HPDE6-E6E7 (cell line): ENCODE results near the gene SEC62.

ENCODE experiments used
- DNase-seq: peaks from one replicate; pipeline ENCODE4 v3.0.0; 2011; ENCODE audit warnings: missing footprints; ENCODE audit errors: extremely low spot score

The SEC62 gene

DNA sequence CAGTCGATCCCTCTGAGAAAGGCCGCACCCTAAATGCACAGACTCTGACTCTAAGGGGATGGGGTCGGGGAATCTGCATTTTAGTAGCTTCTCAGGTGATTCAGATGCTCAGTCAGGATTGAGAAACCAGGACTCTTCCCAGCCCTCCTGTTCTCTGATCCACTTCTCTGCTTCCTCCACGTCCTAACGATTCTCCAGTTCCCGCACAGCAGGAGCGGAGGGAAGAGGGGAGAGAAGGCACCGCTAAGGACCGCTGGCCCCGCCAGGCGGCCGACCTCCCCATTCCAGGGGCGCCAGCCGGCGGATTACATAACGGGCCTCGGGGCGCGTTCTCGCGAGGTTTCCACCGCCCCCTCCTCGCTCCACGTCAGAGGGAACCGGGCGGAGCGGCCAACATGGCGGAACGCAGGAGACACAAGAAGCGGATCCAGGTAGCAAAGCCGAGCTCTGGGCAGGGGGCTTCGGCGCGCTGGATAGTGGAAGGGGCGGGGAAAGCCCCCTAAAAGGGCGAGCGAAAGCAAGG, at the start of gene SEC62:
SEC62 (plus strand) TSS at position 380 of the 523 bp plus-strand sequence; CDS start at position 396, 16 bp downstream.
- DNase-seq, result peak; percentile 85

DNA sequence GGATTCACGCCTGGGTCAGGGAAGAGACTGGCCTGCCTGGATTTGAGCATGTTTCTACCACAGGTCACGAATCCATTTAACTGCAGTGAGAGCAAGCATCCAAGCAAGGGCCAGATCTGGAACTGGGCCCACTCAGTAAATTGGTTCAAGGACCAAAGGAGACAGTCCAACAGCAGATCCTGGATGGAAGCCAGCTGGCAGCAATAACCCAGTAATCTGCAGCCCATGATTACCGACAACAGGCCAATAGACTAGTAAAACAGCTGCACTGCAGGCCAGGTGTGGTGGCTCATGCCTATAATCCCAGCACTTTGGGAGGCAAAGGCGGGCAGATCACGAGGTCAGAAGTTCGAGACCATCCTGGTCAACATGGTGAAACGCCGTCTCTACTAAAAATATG, 43.4 kb upstream of the SEC62 start:
- DNase-seq, result no peak

DNA sequence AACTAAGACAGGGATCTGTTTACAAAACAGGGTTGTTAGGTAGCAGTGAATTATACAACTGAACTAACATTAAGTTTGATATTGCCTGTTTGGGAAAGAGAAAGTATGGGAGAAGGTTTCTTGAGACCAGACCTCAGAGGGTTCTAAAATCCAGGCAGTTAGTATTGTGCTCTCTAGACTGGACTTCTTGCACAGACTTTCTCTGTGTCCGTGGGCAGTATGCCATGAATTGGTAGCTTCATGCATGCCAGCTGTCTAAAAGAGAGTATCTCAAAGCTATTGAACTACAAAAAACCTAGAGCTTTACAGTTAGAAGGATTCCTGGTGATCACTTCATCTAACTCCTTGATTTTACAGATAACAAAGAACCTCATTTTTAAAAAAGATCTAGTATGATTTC, 42.8 kb upstream of the SEC62 start:
- DNase-seq, result no peak

DNA sequence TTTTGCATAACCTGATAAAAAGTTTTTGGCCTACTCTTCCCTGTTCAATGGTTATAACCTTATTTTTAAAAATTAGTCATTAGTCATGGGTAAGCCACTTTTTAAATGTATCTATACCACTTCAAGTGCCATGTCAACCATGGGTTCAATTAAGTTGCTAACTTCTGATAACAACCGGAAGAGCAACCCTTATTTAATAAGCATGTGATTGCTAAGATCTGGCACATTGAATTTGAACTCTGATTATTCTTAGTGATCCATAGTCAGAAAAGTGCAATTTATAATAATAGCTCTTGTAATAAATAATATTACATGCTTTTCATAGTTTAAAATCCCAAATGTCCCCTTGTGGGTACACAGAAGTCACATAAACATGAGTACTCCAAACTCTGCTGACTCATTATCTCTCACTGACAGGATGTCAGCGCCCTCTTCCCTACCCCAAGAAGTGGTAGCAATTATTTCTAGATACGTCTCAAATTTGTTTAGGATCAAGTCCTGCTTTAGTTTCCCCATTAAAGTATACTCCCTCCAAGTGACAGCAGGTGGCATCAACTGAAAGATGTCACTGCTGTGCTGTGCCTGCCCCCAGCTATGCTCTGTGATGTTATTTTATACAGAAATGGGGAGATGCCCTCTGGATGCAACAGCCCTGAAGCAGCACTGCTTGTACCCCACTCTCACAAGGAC, 36.6 kb upstream of the SEC62 start:
- no peak for DNase-seq

- no peak for DNase-seq
Measured at GRCh38 chr3:169930843-169931242, 35.8 kb upstream of the SEC62 start.

DNA sequence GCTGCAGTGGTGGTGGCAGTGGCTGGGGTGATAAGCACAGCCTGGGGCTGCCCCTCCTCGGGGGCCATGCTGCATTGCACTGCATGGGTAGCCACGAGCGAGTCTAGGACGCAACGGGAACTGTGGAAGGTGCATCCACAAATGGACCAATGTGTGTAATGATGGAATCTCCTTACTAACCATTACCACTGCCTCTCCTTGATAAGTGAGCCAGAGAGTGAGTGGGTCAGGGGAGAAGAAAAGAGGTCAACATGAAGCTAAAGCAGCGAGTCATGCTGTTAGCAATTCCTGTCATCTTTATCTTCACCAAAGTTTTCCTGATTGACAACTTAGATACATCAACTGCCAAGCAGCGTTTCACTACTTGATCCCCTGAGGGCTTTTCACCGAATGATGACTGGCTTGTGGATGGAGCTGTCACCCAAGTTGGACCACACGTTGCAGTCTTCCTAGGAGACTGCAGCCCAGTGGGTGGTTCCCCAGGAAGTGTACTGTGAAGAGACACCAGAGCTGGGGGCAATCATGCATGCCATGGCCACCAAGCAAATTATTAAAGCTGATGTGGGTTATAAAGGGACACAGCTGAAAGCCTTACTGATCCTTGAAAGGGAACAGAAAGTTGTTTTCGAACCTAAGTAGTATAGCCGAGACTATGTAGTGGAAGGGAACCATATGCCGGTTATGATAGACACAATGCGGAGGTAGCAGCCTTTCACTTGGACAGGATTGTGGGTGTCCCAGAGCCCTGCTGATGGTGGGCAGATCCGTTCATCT, 34.7 kb upstream of the SEC62 start:
- DNase-seq, result no peak

DNA sequence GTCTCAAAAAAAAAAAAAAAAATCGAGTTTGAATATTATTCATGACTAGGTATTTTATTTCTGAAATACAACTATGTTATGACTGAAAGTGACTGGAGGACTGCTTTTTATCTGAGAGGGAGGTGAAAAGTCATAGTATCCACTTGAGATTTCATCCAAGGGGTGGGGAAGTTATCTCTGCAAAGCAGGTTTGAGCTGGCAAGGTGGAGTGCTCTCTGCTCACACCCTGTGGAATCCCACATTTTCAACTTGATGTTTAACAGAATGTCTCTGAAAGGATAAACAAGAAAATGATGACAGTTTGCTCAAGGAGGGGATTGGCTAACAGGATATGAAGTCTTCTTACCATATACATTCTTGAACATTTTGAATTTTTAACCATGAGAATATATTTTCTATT, 27.3 kb upstream of the SEC62 start:
- no peak for DNase-seq

- DNase-seq, result no peak
Measured at GRCh38 chr3:169939751-169940150, 26.9 kb upstream of the SEC62 start.

DNA sequence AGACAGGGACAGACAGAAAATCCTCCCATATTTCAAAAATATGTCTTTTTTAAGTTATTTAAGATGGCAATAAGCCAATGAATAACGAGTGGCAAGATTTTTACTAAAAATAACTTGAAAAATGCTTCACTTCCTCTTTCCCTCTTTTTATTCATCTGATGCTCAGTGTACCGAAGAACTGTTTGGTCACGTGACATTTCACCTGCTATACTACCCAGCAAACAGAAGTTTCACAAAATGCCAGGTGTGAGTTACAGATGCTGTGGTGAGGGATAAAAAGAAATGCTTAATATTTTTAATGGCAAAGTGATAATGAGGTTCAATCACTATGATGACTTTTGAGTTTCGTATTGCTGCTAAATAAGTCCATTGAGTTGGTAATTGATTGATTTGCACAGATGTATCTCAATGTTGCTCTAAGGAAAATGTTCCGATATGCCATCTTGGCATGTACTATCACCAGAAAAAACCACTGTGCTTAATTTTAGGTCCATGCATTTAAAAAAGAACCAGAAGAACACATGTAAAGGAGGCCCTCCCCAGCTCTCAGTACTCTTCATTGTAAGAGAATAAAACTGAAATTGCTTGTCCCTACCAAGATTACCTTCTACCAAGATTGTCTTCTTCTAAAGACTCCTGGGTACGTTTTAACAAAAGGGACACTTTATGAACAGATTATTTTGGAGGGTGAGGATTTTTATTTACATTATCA, 26.0 kb upstream of the SEC62 start:
- DNase-seq, result no peak

GRCh38 chr3:169945313-169945712, 21.3 kb upstream of the SEC62 start:
- DNase-seq, result no peak

DNA sequence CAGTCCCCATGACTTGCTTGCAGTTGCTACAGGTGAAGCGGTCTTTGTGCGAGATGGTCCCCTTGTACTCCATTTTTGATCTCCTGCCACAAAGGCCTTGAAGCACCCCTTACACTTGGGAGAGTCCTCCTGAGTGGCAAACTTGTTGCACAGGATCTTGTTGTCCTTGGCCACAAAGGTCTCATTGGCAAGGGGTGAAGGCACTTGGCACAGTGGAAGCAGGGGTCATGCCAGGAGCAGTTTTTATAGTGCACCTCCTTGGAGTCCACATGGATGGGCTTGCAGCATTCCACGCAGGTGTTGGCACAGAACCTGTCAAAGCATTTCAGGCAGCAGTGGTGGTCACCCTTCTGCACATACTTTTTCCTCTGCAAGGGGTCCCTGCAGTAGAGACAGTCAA, 20.3 kb upstream of the SEC62 start:
- DNase-seq, result no peak

DNA sequence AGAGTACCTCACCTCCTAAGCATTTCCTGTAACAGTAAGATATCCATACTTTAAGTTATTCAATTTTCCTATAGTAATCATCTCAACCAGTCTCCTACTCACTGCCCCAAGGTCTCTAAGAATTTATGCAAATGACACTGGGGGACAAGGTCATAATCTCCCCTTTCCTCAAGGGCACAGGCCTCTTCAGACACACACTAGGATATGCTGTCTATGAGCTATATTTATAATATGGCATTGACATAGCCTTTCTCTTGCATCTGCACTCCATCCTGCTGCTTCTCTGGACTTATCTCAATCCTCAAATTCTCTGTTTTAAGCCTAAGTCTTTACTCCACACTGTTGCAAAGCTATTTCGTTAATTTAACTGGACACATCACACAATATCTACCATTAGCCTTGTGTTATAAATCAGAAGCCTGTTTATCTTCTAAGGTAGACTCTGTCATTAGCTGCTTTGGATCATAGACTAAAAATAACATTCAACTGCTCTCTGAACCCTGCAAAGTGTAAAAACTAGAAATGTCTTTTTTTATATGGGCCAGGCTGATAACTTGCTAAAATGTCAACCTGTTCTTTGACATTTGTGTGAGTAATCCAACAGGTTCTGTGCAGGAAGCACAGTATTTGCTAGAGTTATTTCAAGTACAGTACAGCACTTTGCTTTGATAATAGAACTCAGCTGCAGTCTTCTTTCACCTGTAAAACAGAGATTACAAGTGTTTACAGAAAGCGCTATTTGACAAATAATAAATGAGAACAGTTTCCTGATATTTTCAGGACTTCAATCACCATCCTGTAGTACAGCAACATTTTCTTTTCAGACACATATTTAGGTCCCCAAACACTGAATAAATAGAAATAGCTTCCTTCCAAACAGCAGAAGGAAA, 17.8 kb upstream of the SEC62 start:
- no peak for DNase-seq

DNA sequence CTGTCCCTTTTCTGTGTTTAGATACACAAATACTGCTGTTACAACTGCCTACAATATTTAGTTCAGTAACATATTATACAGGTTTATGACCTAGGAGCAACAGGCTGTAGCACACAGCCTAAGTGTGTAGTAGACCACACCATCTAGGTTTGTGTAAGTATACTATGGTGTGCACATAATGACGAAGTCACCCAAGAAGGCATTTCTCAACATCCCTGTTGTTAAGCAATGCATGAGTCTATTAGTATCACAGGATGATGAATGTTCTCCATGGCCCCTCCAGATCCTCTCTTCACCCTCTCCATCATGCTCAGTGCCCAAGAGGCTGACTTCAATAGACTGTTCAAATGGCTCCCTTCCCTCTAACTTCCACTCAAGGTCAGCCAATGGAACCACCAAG, 14.6 kb upstream of the SEC62 start:
- DNase-seq, result no peak

GRCh38 chr3:169953462-169954141, 13.0 kb upstream of the SEC62 start:
- DNase-seq, result no peak

GRCh38 chr3:169954142-169954756, 12.4 kb upstream of the SEC62 start:
- no peak for DNase-seq

DNA sequence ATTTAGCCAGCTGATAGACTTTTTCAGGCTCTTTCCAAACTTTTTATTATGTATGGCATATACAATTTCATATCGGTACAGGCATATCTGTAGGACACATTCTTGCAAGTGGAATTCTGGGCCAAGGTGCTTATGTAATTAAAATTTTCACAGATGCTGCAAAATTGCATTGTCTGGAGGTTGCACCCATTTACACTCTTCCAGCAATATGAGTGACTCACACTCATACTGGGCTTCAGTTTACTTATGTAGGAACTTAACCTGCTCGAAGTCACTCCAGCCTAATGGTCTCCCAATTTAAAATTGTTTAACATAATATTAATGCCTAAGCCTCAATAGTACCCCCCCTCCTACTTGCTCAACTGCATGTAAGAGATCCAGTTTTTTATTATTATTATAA, 11.2 kb upstream of the SEC62 start:
- DNase-seq, result no peak

- DNase-seq, result no peak
Measured at GRCh38 chr3:169964176-169964575, 2.4 kb upstream of the SEC62 start.

- no peak for DNase-seq
Measured at GRCh38 chr3:169965562-169966427, 812 bp upstream of the SEC62 start.
